ENCODE data around the gene ROBO2.

The ROBO2 gene

DNA sequence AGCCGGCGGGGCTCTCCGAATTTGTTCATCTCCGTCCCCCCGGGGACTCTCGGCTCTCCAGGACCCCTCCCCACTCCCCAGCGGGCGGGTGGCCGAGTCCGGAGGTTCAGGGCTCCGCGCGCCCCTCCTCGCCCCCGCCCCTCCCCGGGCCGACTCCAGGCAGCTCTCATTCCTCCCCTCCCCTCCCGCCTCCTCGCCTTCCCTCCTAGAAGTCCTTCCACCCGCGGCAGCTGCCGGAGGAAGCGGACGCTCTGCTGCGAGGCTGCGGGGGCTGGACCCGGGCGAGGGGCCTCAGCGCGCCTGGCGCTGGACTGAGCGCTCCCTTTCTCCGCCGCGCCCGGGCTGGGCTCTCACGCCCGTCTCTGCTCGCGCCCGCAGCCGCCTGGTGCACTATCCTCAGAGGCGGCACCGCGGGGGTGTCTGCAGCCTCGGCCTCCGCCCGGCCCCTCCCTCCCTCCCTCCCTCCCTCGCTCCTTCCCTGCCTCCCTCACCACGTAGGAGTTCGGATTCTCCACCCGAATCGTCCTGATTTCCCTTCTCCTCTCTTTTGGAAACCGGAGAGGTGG, at the start of gene ROBO2:
Gene ROBO2 (plus strand): TSS at position 494 of the 566 bp plus-strand sequence. CDS start 687 bp downstream, outside the sequence.
- DNase-seq, result peak; percentile 38

DNA sequence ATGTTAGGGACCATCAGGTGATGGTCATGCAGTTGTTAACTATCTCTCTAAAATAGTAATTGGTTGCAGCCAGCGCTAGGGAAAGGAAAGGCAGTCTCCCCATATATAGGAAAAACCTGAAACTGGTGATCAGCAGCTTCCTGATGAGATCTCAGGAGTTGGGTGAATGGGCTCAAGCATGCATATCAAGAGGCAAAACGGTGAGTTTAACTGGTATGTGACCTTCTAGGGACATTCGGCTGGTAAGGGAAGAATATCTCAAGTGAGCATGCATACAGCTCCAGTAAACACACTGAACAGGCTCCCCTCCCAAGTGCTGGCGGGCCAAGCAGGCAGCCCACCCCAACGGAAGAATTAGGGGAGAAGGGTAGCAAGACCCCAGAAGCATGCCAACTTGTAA, 49.3 kb upstream of the ROBO2 start:
- DNase-seq, result peak; percentile 1

- no peak for DNase-seq
Measured at GRCh38 chr3:76991165-76991564, 48.7 kb upstream of the ROBO2 start.

DNA sequence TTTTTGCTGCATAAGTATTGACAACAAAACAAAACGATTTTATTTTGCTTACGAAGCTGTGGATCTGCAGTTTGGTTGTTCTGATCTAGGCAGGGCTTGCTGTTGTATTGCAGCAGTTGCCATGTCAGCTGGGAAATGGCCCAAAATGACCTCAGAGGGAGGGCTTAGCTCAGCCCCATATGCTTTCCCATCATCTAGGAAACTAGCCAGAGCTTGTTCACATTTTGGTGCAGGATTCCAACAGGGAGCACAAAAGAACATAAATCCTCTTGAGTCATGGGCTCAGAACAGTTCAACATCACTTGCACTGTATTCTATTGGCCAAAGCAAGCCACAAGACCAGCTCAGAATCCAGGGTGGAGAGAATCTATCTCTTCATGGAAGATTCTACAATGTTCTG, 42.2 kb upstream of the ROBO2 start:
- no peak for DNase-seq

DNA sequence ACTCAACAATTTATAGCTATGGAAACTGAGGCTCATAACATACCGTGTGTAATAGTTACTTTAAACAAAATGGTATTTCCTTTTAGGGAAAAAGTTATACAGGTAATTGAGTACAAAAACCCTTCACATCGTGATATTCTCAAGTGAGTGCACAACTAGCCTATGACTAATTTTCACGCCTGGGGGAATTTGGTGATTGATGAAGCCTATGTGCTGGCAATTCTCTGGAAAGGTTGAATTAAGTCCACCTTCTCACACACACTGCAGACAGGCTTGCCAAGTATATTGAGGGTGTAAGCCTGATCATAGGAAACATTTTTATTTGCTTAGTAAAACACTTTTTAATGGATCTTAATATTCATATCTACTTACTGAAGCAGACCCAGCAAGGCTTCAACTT, 41.3 kb upstream of the ROBO2 start:
- no peak for DNase-seq

DNA sequence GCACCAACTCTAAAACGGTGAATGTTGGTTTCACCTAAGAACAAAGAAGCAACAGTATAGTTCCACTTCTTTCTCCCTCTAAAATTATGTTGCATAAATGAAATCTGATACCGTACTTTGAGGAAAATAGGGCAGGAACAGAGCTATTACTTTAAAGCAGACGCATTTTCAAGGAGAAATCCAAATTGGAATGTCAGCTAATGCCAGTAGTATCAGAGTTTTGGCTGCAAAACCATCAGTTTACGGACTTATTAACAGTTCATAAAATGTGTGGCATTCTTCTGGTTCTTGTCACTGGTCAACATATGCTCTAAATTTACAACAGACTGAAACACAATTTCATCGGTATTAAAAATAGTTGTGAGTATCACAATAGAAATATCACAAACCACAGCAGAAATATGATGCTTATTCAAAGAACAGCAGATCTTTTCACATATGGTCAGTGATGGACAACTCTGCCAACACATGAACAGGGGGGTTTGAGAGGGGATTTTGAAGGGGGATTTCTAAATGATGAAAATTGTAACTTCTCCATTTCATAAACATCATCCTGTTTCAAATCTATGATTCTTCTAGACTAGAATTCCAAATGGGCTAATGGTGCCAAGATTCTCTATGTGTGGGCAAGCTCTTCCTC, 38.7 kb upstream of the ROBO2 start:
- DNase-seq, result no peak

GRCh38 chr3:77014226-77014625, 25.7 kb upstream of the ROBO2 start:
- no peak for DNase-seq

GRCh38 chr3:77025471-77025870, 14.4 kb upstream of the ROBO2 start:
- DNase-seq, result no peak

DNA sequence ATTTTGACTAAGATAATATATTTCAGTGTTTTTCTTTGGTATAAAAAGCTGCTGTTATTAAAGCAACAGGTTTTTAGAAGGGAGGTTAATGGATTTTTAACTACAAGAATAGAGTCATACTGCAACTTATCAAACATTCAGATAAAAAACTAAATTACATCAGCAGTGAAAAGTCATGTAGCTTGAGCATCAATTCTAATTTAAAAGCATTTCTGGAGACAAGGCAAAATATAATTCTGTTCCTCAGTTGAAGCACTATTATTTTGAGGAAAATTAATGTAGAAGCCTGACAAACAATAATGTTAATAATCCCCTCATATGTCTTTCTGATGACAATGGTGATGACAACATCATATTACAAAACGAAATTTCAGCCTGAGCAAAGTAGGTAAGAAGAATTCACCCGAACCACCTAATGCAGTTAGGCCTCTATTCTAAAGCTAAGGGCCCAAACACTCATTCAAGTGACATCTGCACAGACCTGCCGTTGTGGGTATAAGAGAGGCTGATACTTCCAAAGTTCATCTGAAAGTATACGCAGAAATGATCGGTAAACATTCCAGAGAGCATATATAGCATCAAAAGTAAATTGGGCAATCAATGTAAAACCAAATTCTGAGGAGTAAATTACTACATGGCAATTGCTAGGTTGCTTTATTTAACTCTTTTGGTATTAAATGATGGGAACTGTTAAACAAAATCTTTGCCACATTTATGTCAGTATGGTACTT, 12.8 kb upstream of the ROBO2 start:
- no peak for DNase-seq

DNA sequence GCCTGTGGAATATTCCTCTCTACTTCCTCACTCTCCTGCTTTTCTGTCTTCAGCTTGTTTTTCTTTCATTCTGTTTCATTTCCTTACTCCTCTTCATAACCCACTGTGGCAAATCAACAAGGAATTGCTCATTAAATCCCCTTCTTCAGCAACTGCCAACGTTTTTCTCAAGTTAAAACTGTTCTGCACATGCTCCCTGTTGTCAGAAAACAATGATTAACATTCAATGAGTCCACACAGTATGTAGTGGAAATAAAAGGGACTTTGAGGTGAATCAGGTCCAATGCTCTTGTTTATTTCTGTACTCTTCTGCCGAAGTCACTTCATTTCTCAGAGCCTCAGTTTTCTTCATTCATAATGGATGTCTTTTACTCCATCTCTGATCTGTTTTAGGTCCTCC, 11.9 kb upstream of the ROBO2 start:
- DNase-seq, result no peak

GRCh38 chr3:77038468-77038929, 1.4 kb upstream of the ROBO2 start:
- DNase-seq, result peak; percentile 80

GRCh38 chr3:77038930-77039605, 831 bp upstream of the ROBO2 start:
- peak; percentile 38 for DNase-seq

- no peak for DNase-seq
Measured at GRCh38 chr3:77040216-77040615, 317 bp downstream of the ROBO2 start.

DNA sequence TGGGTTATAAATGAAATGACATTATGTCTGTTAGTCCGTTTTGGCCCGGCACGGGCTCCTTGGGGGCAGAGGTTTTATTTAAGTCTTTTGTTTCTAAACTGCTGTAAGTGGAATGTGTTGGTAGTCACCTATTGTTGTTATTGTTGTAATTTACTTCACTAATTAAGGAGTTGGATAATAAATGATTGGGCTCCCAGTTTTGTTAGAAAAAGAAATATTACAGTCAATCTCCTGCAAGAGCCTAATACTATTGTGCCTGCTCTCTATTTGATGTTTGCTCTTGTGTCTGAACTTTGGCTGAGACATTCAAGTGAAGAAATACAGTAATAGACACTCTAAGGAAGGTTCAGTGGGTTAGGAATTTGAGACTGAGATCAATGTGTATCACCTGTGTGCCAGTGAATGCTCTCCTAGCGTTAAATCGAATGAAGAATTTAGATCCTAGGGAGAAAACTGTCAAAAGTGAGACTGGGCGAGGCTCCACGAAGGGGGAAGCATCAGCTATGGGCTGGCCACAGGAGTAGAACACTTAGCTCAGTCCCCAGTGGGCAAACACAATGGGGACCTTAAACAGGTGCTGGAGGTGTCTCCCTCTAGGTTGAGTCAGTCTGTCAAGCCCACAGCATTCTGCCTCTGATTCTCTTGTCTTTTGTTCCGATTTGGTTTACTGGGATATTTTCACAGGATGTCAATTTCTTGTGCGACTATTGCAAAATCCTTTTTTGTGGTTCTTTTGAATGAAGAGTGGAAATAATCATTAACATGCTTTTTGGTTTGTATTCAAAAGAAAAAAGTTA, 1.2 kb downstream of the ROBO2 start:
- no peak for DNase-seq

DNA sequence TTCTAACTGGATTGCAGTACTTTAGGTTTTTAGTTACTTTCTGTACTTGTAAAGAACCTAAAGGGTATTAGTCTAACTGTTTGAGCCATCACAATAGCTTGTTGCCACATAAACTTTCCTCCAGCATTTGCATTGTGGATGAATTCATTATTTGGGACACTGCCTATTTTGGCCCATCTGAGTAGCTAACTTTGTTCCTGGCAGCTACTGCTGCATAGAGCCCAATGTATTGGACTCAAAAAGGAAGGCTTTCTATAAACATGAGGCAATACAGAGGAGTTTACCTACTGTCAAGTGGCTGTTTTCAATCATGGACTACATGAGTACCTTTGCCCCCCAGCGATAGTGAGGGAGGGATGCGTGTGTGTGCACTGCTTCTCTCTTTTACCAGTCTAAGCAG, 1.9 kb downstream of the ROBO2 start:
- DNase-seq, result no peak

- DNase-seq, result no peak
Measured at GRCh38 chr3:77042343-77042742, 2.4 kb downstream of the ROBO2 start.

DNA sequence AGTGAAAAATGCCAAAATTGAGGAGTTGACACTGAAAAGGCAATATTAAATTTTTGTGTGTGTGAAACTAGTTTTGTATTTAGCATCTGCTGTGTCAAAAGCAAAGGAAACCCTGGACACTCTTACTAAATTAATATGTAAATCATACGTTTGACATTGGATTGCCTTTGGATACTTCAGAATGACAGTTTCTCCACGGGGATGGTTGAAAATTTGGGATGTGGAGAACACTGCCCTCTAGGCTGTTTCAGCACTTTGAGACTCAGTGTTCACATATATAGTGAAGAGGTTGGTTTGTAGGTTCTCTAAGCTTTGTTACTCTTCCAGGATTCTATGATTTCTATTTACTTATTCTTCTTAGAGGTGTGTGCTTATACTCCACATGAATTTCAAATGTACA, 3.0 kb downstream of the ROBO2 start:
- DNase-seq, result no peak

DNA sequence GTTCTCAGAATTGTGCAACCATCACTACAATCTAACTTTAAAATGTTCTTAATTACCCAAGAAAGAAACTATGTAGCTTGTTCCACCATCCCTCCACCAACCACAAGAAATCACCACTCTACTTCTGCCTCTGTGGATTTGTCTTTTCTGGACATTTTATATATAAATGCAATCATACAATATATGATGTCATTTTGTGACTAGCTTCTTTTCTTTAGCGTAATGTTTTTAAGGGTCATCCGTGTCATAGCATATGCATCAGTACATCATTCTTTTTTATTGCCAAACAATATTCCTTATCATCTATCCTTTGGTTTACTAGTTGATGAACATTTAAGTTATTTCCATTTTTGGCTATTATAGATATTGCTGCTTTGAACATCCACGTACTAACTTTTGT, 5.8 kb downstream of the ROBO2 start:
- no peak for DNase-seq

- no peak for DNase-seq
Measured at GRCh38 chr3:77048186-77048585, 8.3 kb downstream of the ROBO2 start.

- no peak for DNase-seq
Measured at GRCh38 chr3:77051591-77051990, 11.7 kb downstream of the ROBO2 start.

DNA sequence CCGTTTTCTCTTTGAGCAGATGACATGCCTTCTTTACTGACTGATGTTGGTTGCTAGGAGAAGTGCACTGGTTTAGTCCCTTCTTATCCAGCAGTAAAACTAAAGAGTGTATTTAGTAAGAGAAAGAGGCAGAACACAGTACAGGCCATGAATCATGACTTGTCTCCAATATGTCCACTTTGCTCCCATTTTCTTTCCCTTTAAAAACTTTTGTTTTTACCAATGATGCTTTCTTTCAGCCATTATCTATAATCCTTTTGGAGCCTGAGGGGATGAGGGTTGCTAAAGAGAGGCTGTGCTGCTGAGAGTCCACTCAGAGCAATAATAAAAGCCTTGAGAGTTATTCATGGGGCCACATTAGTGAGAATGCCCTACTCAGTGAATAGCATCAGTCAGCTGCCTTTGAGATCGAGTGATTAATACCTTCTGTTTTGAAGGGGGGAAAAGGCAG, 12.2 kb downstream of the ROBO2 start:
- DNase-seq, result no peak

DNA sequence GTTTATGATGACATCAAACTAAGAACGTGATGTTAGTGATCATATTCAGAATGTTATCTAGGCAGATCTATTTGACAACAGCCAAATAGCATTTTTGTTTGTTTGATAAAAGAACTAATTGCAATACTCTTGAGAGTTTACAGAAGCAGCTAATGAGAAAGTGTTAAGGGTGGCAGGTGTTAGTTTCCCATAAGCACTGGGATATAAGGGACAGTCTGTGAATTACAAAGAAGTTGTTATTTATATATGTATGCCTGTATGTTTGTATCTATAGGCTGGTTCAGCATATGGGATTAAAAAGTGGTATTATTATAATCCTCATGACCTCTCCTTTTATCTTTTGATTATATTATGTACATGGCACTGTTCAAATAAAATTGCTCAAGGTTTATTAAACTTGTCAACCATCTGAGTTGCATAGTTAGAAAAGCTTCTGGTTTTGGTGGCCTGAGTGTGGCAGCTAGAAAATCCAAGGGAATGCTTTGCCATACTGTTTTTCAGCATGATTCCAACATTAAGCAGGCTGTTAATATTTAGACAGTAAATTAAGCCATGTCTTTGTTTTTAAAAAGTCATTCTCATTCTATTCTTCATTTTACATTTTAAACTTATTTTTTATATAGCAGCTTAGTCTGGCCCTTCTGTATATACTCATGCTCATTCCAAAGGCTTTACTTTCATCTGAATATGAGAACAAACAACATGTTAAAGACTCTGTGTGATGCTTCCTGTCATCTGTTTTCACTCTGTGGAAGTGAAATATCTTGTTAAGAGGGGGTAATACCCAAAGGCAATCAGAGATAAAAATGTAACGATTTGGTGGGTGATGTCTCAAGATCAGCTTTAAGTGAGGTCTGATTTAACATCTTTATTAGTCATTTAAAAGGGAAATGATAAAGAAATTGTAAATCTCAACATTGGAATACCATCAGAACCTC, 13.1 kb downstream of the ROBO2 start:
- no peak for DNase-seq
